Kidney (tissue), 14 donors: ENCODE results near the gene CUEDC2. TPM values are rescaled to one million over a fixed set of nuclear protein-coding genes. Genes with fewer than 3 reads are reported as not detected.

Experiments used
- DNase-seq, 5 donors: peaks; one replicate each; pipeline ENCODE4 v3.0.0-alpha.2; 2013 to 2020
- FAIRE-seq: peaks from 2 replicates; lab custom pipeline; 2012; peaks lifted over from hg19 to GRCh38; lab: Jason Lieb, UNC
- H3K27ac ChIP-seq, 2 donors: one replicate each; pipeline ENCODE4 v1.7.0; 2013; ENCODE audit warnings: low read depth in 2 of 2, low read length in 2 of 2, inconsistent platforms in 1 of 2
- H3K27me3 ChIP-seq: one replicate; pipeline ENCODE4 v1.7.1; 2013; ENCODE audit warnings: low read length, inconsistent platforms; ENCODE audit not compliant: control insufficient read depth, insufficient read depth
- H3K36me3 ChIP-seq, 3 donors: one replicate each; pipeline versions ENCODE4 v1.7.0 to v1.7.1; 2013; ENCODE audit warnings: low read length in 3 of 3, control low read depth in 1 of 3, inconsistent platforms in 1 of 3; ENCODE audit not compliant: insufficient read depth in 3 of 3, control insufficient read depth in 2 of 3
- H3K4me1 ChIP-seq, 3 donors: one replicate each; pipeline versions ENCODE4 v1.7.0 to v1.7.1; 2013; ENCODE audit warnings: low read length in 3 of 3, inconsistent platforms in 1 of 3, low read depth in 1 of 3; ENCODE audit not compliant: control insufficient read depth in 2 of 3, insufficient read depth in 2 of 3
- H3K4me3 ChIP-seq, 3 donors: one replicate each; pipeline versions ENCODE4 v1.7.0 to v1.8.1; 2013; ENCODE audit warnings: low read length in 3 of 3, control low read depth in 1 of 3, inconsistent platforms in 1 of 3
- H3K9ac ChIP-seq, 3 donors: one replicate each; pipeline versions ENCODE4 v1.7.0 to v1.7.1; 2013; ENCODE audit warnings: low read length in 3 of 3, control low read depth in 1 of 3, inconsistent platforms in 1 of 3
- H3K9me3 ChIP-seq, 3 donors: one replicate each; pipeline versions ENCODE4 v1.7.0 to v1.7.1; 2013; ENCODE audit warnings: low read length in 3 of 3, control low read depth in 1 of 3, inconsistent platforms in 1 of 3; ENCODE audit not compliant: control insufficient read depth in 2 of 3, insufficient read depth in 1 of 3
- intact Hi-C: fragments of 100-400 bp; cut with DNase I; formaldehyde crosslinking; loops from one replicate; pipeline ENCODE4 v1.11.1; 2022
- polyA plus RNA-seq: library from polyadenylated mRNA; stranded (reverse); fragments of 350-450 nt; fragmentation: Illumina TruSeq; extraction: RNeasy Lipid Tissue Mini Kit (QIAGEN cat#74804); gene quantifications from one replicate; pipeline ENCODE4 v1.2.3, GENCODE V29; 2014; ENCODE audit warnings: low read depth, low replicate concordance; ENCODE audit not compliant: insufficient read depth
- total RNA-seq: library from RNA; stranded (reverse); fragmentation: NEBNext Ultra II Directional; extraction: Animal tissue kit (Norgen Biotek cat#: 25700); gene quantifications from one replicate; pipeline ENCODE4 v1.2.1, GENCODE V29; 2021
- TF ChIP-seq, protein P1 (sequence below): IDR thresholded peaks from 3 replicates; pipeline ENCODE4 v1.5.1; 2012; ENCODE audit warnings: mild to moderate bottlenecking, moderate library complexity, borderline replicate concordance; ENCODE audit not compliant: insufficient read depth; ENCODE audit errors: extremely low read depth
- donor health status: control.
- donor health status: control.
- donor health status: control.
- donor health status: control.
- donor health status: control.
- donor health status: DM: yes; HTN: yes; CAD: no.
- donor health status: Normal renal cell carcinoma (clear cell type).

CUEDC2 gene
- total and polyA plus RNA-seq, 2 donors from 2014 or later, result 50.9 to 117 TPM

GRCh38 chr10:102405632-102406031 lies 26.7 kb downstream of the CUEDC2 start:
- FAIRE-seq, result no peak
- peak in 1 of 5 donors; percentile 61 for DNase-seq
- Histone ChIP-seq H3K4me3 (no peak overlapping the region), H3K27me3 (no peaks in the 10 kb centered on the region), H3K9ac (no peak overlapping the region), H3K36me3 (no peaks in the 10 kb centered on the region), H3K4me1 (peaks cover 0 to 3% (median 0%) of the 10 kb centered on the region in 3 donors), H3K27ac (no peak overlapping the region), H3K9me3 (no peaks in the 10 kb centered on the region)
- intact Hi-C loops, result no loop called here
- TF ChIP-seq, protein P1, sequence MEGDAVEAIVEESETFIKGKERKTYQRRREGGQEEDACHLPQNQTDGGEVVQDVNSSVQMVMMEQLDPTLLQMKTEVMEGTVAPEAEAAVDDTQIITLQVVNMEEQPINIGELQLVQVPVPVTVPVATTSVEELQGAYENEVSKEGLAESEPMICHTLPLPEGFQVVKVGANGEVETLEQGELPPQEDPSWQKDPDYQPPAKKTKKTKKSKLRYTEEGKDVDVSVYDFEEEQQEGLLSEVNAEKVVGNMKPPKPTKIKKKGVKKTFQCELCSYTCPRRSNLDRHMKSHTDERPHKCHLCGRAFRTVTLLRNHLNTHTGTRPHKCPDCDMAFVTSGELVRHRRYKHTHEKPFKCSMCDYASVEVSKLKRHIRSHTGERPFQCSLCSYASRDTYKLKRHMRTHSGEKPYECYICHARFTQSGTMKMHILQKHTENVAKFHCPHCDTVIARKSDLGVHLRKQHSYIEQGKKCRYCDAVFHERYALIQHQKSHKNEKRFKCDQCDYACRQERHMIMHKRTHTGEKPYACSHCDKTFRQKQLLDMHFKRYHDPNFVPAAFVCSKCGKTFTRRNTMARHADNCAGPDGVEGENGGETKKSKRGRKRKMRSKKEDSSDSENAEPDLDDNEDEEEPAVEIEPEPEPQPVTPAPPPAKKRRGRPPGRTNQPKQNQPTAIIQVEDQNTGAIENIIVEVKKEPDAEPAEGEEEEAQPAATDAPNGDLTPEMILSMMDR, result no peak

DNA sequence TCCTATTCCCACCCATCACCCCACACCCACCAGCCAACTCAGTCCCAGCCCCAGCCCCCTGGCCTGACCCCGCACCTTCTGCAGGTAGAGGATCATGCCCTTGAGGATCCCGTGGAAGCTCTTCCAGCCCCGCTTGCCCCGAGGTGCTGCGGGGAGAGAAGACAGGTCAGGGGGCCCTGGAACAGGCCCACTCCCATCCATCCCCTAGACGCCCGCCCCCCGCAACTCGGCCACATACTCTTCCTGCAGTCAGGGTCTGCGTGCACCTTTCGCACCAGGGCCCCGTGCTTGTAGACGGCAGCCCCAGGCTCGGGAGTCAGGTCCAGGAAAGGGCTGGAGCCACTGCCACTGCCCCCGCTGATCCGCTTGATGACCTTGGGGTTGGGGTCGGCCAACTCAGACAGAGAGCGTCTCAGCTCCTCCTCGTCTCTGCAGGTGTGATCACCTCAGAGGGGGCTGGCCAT lies 27.2 kb downstream of the CUEDC2 start:
- TF ChIP-seq, protein P1, result no peak
- H3K4me3 ChIP-seq, result no peak overlapping the region
- H3K4me1 ChIP-seq, result peaks cover 0 to 3% (median 0%) of the 10 kb centered on the region in 3 donors
- DNase-seq (peak in 1 of 5 donors; percentile 78), FAIRE-seq (no peak)
- no peaks in the 10 kb centered on the region for H3K27me3 ChIP-seq
- intact Hi-C loops, result no loop called here
- no peak overlapping the region for H3K27ac ChIP-seq
- no peak overlapping the region for H3K9ac ChIP-seq
- H3K9me3 ChIP-seq, result no peaks in the 10 kb centered on the region
- H3K36me3 ChIP-seq, result no peaks in the 10 kb centered on the region

DNA sequence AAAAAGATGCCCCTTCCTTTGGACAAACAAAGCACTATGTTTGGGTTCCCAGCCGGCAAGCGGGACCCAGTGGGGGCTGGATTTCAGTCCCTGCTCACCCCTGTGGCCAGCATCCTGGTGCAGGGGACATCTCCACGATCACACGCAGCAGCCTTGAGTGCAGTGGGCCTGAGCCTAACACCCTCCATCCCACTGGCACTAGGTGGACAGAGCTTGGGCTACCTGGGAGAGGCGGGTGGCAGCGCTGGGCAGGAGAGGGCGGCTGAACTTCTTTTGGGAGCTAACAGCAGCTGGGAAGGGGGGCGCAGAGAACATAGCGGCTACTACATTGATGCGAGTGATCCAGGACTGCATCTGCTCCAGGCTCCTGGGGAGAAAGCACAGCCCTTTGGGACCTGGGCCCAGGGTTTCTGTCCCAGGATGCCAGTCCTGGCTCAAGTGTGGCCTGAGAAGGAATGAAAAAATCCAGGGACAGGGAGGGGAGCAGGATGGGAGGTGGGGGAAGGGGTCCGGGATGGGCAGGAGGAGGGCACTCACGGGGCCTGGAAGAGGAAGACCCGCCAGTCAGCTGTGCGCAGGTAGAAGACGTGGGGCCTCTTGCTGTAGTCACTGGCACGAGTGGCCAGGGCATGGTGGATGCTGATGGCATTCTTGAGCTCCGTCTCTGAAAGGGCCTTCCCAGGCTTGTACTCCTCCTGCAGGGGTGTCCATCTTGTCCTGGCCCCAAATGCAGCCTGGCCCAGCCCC lies 27.8 kb downstream of the CUEDC2 start:
- peak in 1 of 5 donors; percentile 64 for DNase-seq
- intact Hi-C loops, result no loop called here

More for the DNA sequence above, 27.8 kb downstream of the CUEDC2 start:
- H3K36me3 ChIP-seq, result no peaks in the 10 kb centered on the region
- no peak for FAIRE-seq
- TF ChIP-seq, protein P1, result no peak
- H3K9ac ChIP-seq, result no peak overlapping the region
- no peak overlapping the region for H3K27ac ChIP-seq
- no peaks in the 10 kb centered on the region for H3K9me3 ChIP-seq
- H3K4me1 ChIP-seq, result peaks cover 0 to 4% (median under 1%) of the 10 kb centered on the region in 3 donors
- H3K4me3 ChIP-seq, result no peak overlapping the region
- no peaks in the 10 kb centered on the region for H3K27me3 ChIP-seq
